C4-2B (cell line): ENCODE data around the gene ZFYVE9.

Experiments
- CTCF ChIP-seq: fragments of 450-650 bp; conservative IDR thresholded peaks from 2 replicates; pipeline ENCODE4 v1.5.1; 2017; ENCODE audit warnings: mild to moderate bottlenecking
- ZFX ChIP-seq: fragments of 450-650 bp; IDR thresholded peaks from 2 replicates; pipeline ENCODE4 v1.6.1; 2017

GRCh38 chr1:52341655-52342260 lies 199.9 kb downstream of the ZFYVE9 start:
- TF ChIP-seq CTCF (no peak), ZFX (no peak)
